ENCODE measurements around the gene RAPGEF1.

DNA sequence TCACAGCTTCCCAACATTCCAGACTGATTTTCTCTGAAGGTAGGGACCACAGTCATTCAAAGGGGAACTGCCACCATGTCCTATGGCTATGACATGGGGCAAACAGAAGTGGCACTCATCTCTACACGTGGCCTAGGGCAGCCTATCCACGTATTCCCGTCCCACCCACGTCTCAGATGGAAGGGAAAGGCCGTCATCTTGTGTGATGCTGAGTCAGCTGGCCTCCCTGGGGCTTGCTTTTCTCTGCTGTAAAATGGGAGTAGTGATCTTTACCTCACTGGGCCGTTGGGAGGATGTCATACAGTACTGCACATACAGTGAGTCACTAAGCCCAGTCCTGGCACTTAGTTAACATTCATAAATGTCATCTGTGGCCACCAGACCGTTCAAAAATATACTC is 72.3 kb downstream of the RAPGEF1 start:
- TF ChIP-seq CTCF (IDR thresholded peaks at IDR 0.05 in 8 of 11, conservative IDR thresholded peaks at IDR 0.05 in 3 of 11): no peak
- no peak for TF ChIP-seq POLR2A (IDR thresholded peaks at IDR 0.05)

Measured in spleen (tissue), 7 donors.